SH-SY5Y (cell line): ENCODE measurements around the gene PPFIA4.

ENCODE experiments used
- GATA2 ChIP-seq: IDR thresholded peaks from 2 replicates; pipeline ENCODE4 v1.6.1; 2011; ENCODE audit warnings: mild to moderate bottlenecking, low read depth, low read length
- GATA3 ChIP-seq: IDR thresholded peaks from 2 replicates; pipeline ENCODE4 v1.6.1; 2011; ENCODE audit warnings: low read depth, mild to moderate bottlenecking, low read length, moderate library complexity

DNA sequence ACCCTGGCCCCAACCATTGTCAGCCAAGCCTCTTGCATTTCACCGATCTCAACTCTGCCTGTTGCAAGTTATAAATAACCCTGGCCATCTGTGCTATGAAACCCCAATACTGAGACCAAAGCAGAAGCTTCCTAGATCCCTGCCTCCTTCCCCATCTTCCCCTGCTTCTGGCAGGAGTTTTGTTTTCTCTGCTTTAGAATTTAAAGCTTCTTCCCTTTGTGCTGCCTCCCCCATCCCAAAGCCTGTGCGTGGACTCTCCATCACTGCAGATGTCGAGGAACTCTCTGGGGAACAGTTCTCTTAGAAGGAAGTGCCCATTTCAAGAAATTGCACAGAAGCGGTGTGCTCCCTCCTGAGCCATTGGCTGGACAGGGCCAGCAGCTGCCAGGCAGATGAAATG lies 76.9 kb downstream of the PPFIA4 start:
- TF ChIP-seq GATA3 (no peak), GATA2 (no peak)
